SJSA1 (cell line): ENCODE measurements around the gene BNIP5. TPM values are rescaled to one million over a fixed set of nuclear protein-coding genes. Genes with fewer than 3 reads are reported as not detected.

Experiments used
- DNase-seq, 2 experiments: peaks; one replicate each; pipeline ENCODE4 v3.0.0-alpha.2; 2015 to 2020; ENCODE audit warnings: low spot score in 2 of 2, low read depth in 1 of 2
- H3K27ac ChIP-seq: fragments of 250-450 bp; sonication (Bioruptor Pico); 2 replicates; pipeline ENCODE4 v1.5.1; 2020; ENCODE audit warnings: mild to moderate bottlenecking, moderate library complexity
- H3K27me3 ChIP-seq: fragments of 250-450 bp; sonication (Bioruptor Pico); replicated peaks from 2 replicates; pipeline ENCODE4 v1.5.1; 2020; ENCODE audit warnings: mild to moderate bottlenecking, moderate library complexity
- H3K36me3 ChIP-seq: fragments of 250-450 bp; sonication (Bioruptor Pico); 2 replicates; pipeline ENCODE4 v1.5.1; 2020; ENCODE audit warnings: mild to moderate bottlenecking
- H3K4me1 ChIP-seq: fragments of 250-450 bp; sonication (Bioruptor Pico); replicated peaks from 2 replicates; pipeline ENCODE4 v1.6.1; 2021; ENCODE audit warnings: mild to moderate bottlenecking
- H3K4me3 ChIP-seq: fragments of 250-450 bp; sonication (Bioruptor Pico); 2 replicates; pipeline ENCODE4 v1.5.1; 2020; ENCODE audit warnings: mild to moderate bottlenecking
- H3K9me3 ChIP-seq: fragments of 250-450 bp; sonication (Bioruptor Pico); replicated peaks from 2 replicates; pipeline ENCODE4 v1.5.1; 2020; ENCODE audit warnings: mild to moderate bottlenecking
- total RNA-seq: library from RNA; depleted of rRNA; stranded (reverse); fragments of >200 nt; shearing (Covaris generic); gene quantifications from 2 replicates; pipeline ENCODE4 v1.2.3, GENCODE V29; 2014

The BNIP5 gene
- total RNA-seq, 1 experiment from 2014 or later: not detected

GRCh38 chr6:36317623-36318022, 19.1 kb downstream of the BNIP5 start:
- Histone ChIP-seq H3K36me3 (no peaks in the 10 kb centered on the region), H3K27me3 (0 out of 2 replicates have a peak, but pooled peaks cover 10% of the 10 kb centered on the region)
- DNase-seq: no peak

DNA sequence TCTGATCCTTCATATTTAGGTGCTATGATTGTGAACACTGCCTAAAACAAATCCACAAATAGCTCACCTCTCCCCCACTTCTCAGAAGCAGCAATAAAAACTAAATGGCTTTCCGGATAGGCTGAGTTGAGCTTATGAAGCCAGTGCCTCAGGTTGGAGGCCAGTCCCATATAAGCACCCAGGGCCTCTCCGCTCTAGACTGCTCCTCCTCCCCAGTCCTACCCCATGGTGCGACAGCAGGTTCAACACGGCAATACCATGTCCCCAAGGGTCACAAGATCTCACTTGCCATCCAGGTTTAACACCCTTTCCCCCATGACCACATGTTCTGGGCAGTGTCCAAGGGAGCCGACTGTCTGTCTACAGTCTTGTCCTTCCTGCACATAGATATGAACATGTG, 20.8 kb downstream of the BNIP5 start:
- DNase-seq: no peak
- 0 out of 2 replicates have a peak, but pooled peaks cover 10% of the 10 kb centered on the region for H3K27me3 ChIP-seq
- H3K4me3 ChIP-seq: no peak overlapping the region

More at GRCh38 chr6:36317623-36318022, 19.1 kb downstream of the BNIP5 start:
- Histone ChIP-seq H3K4me1 (no peaks in the 10 kb centered on the region), H3K27ac (no peak overlapping the region), H3K9me3 (no peaks in the 10 kb centered on the region), H3K4me3 (no peak overlapping the region)

DNA sequence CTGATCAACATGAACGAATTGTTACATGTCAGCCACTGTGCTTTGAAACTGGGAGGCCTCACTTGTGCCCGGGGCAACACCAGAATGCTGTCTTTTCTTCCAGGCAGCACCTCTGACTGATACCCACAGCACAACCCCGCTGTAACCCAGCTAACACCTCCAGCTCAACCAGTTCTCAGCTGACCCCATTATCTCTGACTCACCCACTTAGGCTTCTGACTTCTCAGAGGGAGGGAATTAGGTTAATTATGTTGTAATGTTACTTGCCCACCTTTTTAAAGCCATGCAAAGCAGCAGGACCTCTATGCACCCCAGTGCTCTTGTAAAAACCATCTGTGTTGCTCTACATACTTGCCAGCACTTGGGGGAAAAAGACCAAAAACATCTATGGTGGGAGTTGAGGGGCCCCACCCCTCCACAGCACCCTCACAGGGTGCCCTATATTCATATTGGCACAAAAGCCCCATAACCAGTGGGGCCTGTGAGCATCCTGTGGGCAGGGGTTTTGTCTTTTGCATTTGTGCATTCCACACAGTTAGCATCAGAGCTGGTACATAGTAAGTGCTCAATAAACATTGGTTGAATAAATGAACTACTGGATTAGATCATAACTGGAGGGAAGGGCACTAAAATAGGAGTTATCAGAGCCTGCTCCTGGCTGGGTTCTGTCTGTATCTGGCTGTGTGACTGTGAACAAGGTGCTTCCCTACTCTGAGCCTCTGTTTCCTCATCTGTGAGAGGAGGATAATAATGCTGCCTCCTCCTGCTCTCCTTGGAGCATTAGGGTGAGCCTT, 22.3 kb downstream of the BNIP5 start:
- Histone ChIP-seq H3K4me3 (no peak overlapping the region), H3K27me3 (0 out of 2 replicates have a peak, but pooled peaks cover 10% of the 10 kb centered on the region), H3K36me3 (no peaks in the 10 kb centered on the region), H3K27ac (no peak overlapping the region), H3K9me3 (no peaks in the 10 kb centered on the region), H3K4me1 (no peaks in the 10 kb centered on the region)
- no peak for DNase-seq

More for the DNA sequence above, 20.8 kb downstream of the BNIP5 start:
- Histone ChIP-seq H3K27ac (no peak overlapping the region), H3K9me3 (no peaks in the 10 kb centered on the region), H3K4me1 (no peaks in the 10 kb centered on the region), H3K36me3 (no peaks in the 10 kb centered on the region)

DNA sequence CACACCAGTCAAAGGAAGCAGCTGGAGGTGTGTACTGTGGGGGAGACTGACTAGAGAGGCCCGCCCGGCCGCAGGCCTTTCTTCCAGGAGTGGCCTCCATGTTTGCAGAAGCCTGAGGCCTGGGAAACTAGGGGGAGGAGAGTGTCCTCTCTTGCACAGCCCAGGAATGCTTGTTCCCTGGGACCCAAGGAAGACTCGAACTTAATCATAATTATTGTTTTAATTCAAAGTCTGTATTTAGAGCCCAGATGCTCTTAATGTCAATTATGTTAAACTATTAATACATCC, 23.1 kb downstream of the BNIP5 start:
- no peak for DNase-seq
- Histone ChIP-seq H3K4me1 (no peaks in the 10 kb centered on the region), H3K4me3 (no peak overlapping the region), H3K9me3 (no peaks in the 10 kb centered on the region), H3K27me3 (peaks cover 8% of the 10 kb centered on the region; the same call in 1 of the 2 replicates), H3K27ac (no peak overlapping the region), H3K36me3 (no peaks in the 10 kb centered on the region)

DNA sequence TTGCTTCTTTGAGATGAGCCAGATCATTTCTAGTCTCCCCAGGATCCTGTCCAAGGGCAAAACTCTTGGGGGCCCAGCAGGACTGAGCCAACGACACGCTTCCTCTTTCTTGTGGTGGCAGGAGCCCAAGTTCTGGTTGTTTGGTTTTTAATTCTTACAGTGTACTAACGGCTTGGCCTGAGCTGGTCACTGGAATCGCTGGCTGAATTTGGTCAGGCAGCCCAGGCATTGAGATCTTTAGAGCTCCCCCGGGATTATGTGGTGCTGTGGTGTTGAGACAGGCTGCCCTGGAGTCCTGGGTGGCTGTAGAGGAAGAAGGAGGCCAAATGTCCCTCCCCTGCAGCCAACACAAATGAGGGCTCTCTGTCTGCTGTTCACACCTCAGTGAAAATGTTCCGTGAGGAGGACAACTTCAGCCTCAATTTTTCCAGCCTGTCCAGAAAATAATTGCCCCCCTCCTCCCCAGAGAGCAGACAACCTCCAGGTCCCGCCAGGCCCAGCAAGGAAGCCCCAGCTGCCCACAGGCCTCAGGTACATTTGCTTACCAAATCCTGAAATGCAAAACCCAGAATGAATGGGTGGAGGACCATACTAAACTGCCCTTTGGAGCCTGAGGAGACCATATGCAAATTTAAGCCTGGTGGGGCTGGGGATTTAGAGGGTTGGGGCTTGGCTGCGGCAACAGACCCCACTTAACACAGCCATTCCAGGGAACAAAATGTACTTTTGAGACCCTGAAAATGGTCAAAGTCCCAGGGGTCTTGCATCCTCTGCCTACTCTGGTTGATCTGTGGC, 23.6 kb downstream of the BNIP5 start:
- Histone ChIP-seq H3K9me3 (no peaks in the 10 kb centered on the region), H3K4me1 (no peaks in the 10 kb centered on the region), H3K4me3 (no peak overlapping the region), H3K36me3 (no peaks in the 10 kb centered on the region), H3K27ac (no peak overlapping the region), H3K27me3 (peaks cover 10% of the 10 kb centered on the region; the same call in 1 of the 2 replicates)
- no peak for DNase-seq

- Histone ChIP-seq H3K36me3 (no peaks in the 10 kb centered on the region), H3K9me3 (no peaks in the 10 kb centered on the region), H3K4me3 (no peak overlapping the region), H3K4me1 (no peaks in the 10 kb centered on the region), H3K27me3 (peaks cover 7% of the 10 kb centered on the region; the same call in 1 of the 2 replicates), H3K27ac (no peak overlapping the region)
- DNase-seq: no peak
Observed at GRCh38 chr6:36309900-36310299, 26.8 kb downstream of the BNIP5 start.

DNA sequence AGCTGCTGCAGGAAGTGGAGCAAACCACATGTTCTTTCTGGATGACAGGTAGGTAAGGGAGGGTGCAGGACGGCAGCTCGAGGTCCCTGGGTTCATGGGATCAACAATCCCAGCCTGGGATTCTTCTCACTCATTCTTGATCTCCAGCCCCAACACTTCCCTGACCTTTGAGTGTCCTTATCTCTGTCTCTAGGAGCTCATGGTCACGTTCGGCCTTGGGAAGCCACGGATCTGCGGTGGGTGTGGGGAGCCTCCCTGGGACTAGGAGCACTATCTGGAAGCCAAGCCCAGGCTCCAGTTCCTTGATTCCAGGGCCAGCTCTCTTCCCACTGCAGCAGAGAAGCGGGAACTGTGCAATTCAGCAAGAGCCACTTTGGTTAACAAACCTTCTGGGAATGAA, 27.5 kb downstream of the BNIP5 start:
- Histone ChIP-seq H3K27me3 (peaks cover 7% of the 10 kb centered on the region; the same call in 1 of the 2 replicates), H3K4me3 (no peak overlapping the region), H3K4me1 (no peaks in the 10 kb centered on the region), H3K27ac (no peak overlapping the region), H3K9me3 (no peaks in the 10 kb centered on the region), H3K36me3 (no peaks in the 10 kb centered on the region)
- DNase-seq: no peak

DNA sequence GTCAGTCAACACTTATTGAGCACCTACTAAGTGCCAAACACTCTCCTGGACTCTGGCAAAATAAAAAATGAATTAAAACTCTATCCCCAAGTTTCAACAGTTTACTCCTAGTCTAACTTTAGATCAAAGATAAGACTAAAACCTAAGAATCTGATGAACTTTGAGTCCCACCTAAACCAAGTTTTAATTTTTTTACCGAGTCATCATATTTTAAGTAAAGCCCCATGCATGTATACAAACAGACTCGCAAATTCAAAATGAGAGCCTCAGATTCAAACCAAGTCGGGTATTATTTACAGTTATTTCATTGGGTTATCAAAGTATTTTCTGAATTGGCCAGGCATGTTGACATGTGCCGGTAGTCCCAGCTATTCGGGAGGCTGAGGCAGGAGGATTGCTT, 28.2 kb downstream of the BNIP5 start:
- Histone ChIP-seq H3K27ac (no peak overlapping the region), H3K27me3 (peaks cover 7% of the 10 kb centered on the region; the same call in 1 of the 2 replicates), H3K4me1 (no peaks in the 10 kb centered on the region), H3K9me3 (no peaks in the 10 kb centered on the region), H3K4me3 (no peak overlapping the region), H3K36me3 (no peaks in the 10 kb centered on the region)
- no peak for DNase-seq

- no peak for DNase-seq
- Histone ChIP-seq H3K27me3 (peaks cover 7% of the 10 kb centered on the region; the same call in 1 of the 2 replicates), H3K27ac (no peak overlapping the region), H3K4me3 (no peak overlapping the region), H3K9me3 (no peaks in the 10 kb centered on the region), H3K4me1 (peaks cover 4% of the 10 kb centered on the region), H3K36me3 (no peaks in the 10 kb centered on the region)
Observed at GRCh38 chr6:36306375-36306774, 30.3 kb downstream of the BNIP5 start.

DNA sequence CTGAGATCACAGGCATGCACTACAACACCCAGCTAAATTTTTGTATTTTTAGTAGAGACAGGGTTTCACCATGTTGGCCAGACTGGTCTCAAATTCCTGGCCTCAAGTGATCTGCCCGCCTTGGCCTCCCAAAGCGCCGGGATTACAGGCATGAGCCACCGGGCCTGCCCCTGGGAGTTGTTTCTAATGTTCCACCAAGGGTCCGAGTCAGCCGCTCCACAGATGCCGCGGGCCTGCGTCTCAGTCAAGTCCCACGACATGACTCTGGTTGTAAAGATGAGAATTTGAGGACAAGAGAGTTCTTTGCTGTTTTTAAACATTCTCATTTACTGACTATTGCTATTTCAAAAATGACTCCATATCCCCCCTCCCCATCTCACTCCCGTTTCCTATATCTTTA, 30.8 kb downstream of the BNIP5 start:
- Histone ChIP-seq H3K9me3 (no peaks in the 10 kb centered on the region), H3K4me1 (peaks cover 4% of the 10 kb centered on the region), H3K27ac (no peak overlapping the region), H3K4me3 (no peak overlapping the region), H3K27me3 (peaks cover 7% of the 10 kb centered on the region; the same call in 1 of the 2 replicates), H3K36me3 (no peaks in the 10 kb centered on the region)
- no peak for DNase-seq

DNA sequence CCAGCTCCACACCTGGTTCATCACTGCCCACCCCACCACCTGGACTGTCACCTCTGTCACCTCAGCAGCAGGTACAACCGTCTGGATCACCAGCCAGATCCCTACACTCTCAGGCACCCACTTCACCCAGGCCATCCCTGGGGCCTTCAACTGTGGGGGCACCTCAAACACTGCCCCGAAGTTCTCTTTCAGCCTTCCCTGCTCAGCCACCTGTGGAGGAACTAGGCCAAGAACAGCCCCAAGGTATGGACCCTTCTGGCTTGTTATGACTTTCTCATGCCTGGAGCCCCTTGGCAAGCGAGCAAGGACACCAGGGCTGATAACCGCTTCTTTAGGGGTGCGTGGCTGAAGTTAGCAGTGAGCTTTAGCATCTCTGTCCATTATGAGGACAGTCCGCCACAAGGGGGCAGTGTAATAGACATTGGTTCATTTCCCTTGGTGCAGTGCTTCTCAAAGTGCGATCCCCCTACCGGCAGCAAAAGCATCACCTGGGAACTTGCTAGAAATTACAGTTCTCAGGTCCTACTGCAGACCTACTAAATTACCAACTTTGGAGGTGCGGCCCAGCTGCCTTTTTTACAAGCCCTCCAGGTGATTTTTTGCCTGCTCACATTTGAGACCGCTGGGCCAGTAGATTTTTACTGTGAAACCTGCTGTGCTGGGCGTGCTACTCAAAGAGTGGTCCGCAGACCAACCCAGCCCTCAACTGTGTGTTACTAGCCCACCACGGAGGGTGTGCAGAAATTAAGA, 34.3 kb downstream of the BNIP5 start:
- Histone ChIP-seq H3K27me3 (0 out of 2 replicates have a peak, but pooled peaks cover 10% of the 10 kb centered on the region), H3K4me3 (no peak overlapping the region), H3K4me1 (peaks cover 4% of the 10 kb centered on the region), H3K36me3 (no peaks in the 10 kb centered on the region), H3K27ac (no peak overlapping the region), H3K9me3 (no peaks in the 10 kb centered on the region)
- DNase-seq: peak; percentile 59 to 92

GRCh38 chr6:36301781-36302180, 34.9 kb downstream of the BNIP5 start:
- no peak overlapping the region for H3K4me3 ChIP-seq
- no peaks in the 10 kb centered on the region for H3K9me3 ChIP-seq
- 0 out of 2 replicates have a peak, but pooled peaks cover 7% of the 10 kb centered on the region for H3K27me3 ChIP-seq
- DNase-seq: no peak
- no peak overlapping the region for H3K27ac ChIP-seq
- H3K4me1 ChIP-seq: peaks cover 4% of the 10 kb centered on the region
- no peaks in the 10 kb centered on the region for H3K36me3 ChIP-seq

DNA sequence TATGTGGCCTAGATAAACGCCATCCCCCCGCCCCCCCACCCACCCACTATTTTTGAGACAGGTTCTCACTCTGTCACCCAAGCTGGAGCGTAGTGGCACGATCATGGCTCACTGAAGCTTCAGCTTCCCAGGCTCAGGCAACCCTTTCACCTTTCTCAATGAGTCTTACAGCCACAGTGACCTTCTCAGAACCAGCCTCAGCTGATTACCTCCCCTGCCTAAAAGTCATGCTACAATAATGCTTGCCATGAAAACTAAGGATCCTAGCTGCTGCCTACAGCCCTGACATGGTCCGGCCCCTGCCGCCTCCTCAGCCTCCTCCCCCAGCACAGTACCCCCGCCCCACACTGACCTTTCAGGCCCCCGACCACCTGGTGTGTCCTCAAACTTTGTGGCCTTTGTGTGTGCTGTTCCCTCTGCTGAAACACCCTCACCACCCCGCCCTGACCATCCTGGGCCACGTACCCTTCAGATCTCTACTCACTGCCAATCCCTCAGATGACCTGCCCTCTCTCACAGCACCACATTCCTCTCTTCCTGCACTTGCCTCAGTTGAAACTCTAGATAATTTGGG, 35.5 kb downstream of the BNIP5 start:
- no peaks in the 10 kb centered on the region for H3K36me3 ChIP-seq
- H3K27me3 ChIP-seq: 0 out of 2 replicates have a peak, but pooled peaks cover 7% of the 10 kb centered on the region
- H3K4me3 ChIP-seq: no peak overlapping the region
- DNase-seq: no peak
- no peaks in the 10 kb centered on the region for H3K9me3 ChIP-seq
- H3K4me1 ChIP-seq: peaks cover 4% of the 10 kb centered on the region
- H3K27ac ChIP-seq: no peak overlapping the region
